ENCODE data around the gene PAEP.
"Not testable (repeated sequence)": the region's sequence is repeated elsewhere in the genome, so short reads cannot be mapped to it uniquely, and the experiment has no call there.

Gene PAEP

DNA sequence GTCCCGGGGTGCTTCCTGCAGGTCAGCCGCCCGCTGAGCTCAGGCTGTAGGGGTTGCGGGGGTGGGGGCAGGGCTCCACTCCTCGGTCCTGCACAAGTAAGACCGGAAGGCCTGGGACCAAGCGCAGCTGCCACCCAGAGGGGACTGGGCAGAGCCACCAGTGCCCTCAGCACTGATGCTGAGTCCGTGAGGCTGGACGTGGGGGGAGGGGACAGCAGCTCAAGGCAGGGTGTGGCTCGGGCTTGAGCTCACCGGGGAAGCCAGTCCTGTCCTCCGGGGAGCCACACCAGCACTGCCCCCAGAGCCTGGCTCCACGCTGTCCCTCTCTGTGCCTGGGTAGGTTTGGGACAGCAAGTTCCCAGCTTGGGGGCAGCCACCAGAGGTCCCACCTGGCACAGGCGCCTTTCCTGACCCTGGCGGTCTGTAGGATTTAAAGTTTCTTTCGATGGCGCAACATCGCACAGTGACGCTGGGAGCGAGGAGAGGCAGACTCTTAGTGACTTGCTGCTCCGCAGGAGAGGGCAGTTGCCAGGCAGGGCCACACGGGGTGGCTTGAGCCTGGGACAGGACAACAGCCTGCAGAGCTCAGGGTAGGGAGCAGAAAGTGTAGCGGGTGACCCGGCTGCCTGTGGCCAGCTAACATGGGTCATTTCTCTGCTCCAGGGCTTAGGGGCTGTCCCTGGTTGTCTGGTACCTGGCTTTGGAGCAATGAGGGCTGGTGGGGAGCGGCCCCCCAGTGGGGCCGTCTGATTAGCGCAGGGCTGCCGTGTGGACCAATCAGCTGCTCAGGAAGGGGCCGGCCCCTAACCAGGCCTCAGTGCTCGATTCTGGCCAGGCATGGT lies 34.6 kb upstream of the PAEP start:
- Histone ChIP-seq H3K4me1 (ENCODE audit: control insufficient read depth, insufficient read depth, low read length) (peaks cover 26% of the 10 kb centered on the region), H3K36me3 (ENCODE audit: control insufficient read depth, insufficient read depth, low read length) (no peaks in the 10 kb centered on the region), H3K4me3 (ENCODE audit: low read depth, low read length) (peak overlapping the region; percentile 18; the same call in 1 of the 2 replicates), H3K27ac (ENCODE audit: low read depth, low read length) (no peak overlapping the region), H3K9ac (ENCODE audit: low read length) (no peak overlapping the region), H3K9me3 (ENCODE audit: control insufficient read depth, insufficient read depth, low read depth, low read length) (no peaks in the 10 kb centered on the region), H3K27me3 (ENCODE audit: control insufficient read depth, insufficient read depth, low read length) (no peaks in the 10 kb centered on the region; the same call in 1 of the 2 replicates)

GRCh38 chr9:135528842-135529435 lies 32.6 kb upstream of the PAEP start:
- H3K9ac ChIP-seq (ENCODE audit: low read length); H3K36me3 ChIP-seq (ENCODE audit: control insufficient read depth, insufficient read depth, low read length); H3K27me3 ChIP-seq (ENCODE audit: control insufficient read depth, insufficient read depth, low read length); H3K9me3 ChIP-seq (ENCODE audit: control insufficient read depth, insufficient read depth, low read depth, low read length); H3K4me3 ChIP-seq (ENCODE audit: low read depth, low read length); H3K27ac ChIP-seq (ENCODE audit: low read depth, low read length): not testable (repeated sequence)
- peaks cover 12% of the 10 kb centered on the region for H3K4me1 ChIP-seq (ENCODE audit: control insufficient read depth, insufficient read depth, low read length)

GRCh38 chr9:135530146-135530545 lies 31.4 kb upstream of the PAEP start:
- no peak overlapping the region for H3K4me3 ChIP-seq (ENCODE audit: low read depth, low read length)
- no peak overlapping the region for H3K9ac ChIP-seq (ENCODE audit: low read length)
- no peaks in the 10 kb centered on the region for H3K36me3 ChIP-seq (ENCODE audit: control insufficient read depth, insufficient read depth, low read length)

DNA sequence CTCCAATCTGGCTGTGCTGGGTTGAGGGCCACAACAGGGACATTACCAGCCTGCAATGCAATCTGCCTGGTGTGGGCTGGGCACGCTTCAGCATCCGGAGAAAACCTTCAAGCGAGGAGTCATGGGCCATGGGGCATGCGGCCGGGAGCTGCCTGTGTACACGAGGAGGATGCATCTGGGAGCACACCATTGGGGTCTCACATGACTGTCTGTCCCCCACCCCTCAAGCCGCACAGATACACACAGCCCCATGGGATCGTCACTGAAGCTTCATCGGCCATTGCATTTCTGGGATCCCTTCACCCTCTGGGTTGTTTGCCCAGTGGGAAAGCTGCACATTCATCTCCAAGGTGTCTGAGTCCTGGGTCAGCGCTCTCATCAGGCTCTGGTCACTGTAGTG lies 30.5 kb upstream of the PAEP start:
- Histone ChIP-seq H3K4me3 (ENCODE audit: low read depth, low read length) (no peak overlapping the region), H3K27ac (ENCODE audit: low read depth, low read length) (no peak overlapping the region)

More at GRCh38 chr9:135530146-135530545, 31.4 kb upstream of the PAEP start:
- Histone ChIP-seq H3K27ac (ENCODE audit: low read depth, low read length) (no peak overlapping the region), H3K4me1 (ENCODE audit: control insufficient read depth, insufficient read depth, low read length) (peaks cover 17% of the 10 kb centered on the region), H3K27me3 (ENCODE audit: control insufficient read depth, insufficient read depth, low read length) (no peaks in the 10 kb centered on the region; the same call in 1 of the 2 replicates), H3K9me3 (ENCODE audit: control insufficient read depth, insufficient read depth, low read depth, low read length) (no peaks in the 10 kb centered on the region)

GRCh38 chr9:135533113-135533512 lies 28.4 kb upstream of the PAEP start:
- Histone ChIP-seq H3K27ac (ENCODE audit: low read depth, low read length) (no peak overlapping the region), H3K9ac (ENCODE audit: low read length) (no peak overlapping the region), H3K4me3 (ENCODE audit: low read depth, low read length) (no peak overlapping the region), H3K4me1 (ENCODE audit: control insufficient read depth, insufficient read depth, low read length) (peaks cover 8% of the 10 kb centered on the region; the same call in 1 of the 2 replicates), H3K9me3 (ENCODE audit: control insufficient read depth, insufficient read depth, low read depth, low read length) (no peaks in the 10 kb centered on the region), H3K36me3 (ENCODE audit: control insufficient read depth, insufficient read depth, low read length) (no peaks in the 10 kb centered on the region), H3K27me3 (ENCODE audit: control insufficient read depth, insufficient read depth, low read length) (peaks cover 3% of the 10 kb centered on the region; the same call in 1 of the 2 replicates)

More for the DNA sequence above, 30.5 kb upstream of the PAEP start:
- H3K4me1 ChIP-seq (ENCODE audit: control insufficient read depth, insufficient read depth, low read length), result peaks cover 17% of the 10 kb centered on the region
- H3K9me3 ChIP-seq (ENCODE audit: control insufficient read depth, insufficient read depth, low read depth, low read length), result no peaks in the 10 kb centered on the region
- H3K27me3 ChIP-seq (ENCODE audit: control insufficient read depth, insufficient read depth, low read length), result no peaks in the 10 kb centered on the region; the same call in 1 of the 2 replicates
- H3K36me3 ChIP-seq (ENCODE audit: control insufficient read depth, insufficient read depth, low read length), result no peaks in the 10 kb centered on the region
- H3K9ac ChIP-seq (ENCODE audit: low read length), result no peak overlapping the region

GRCh38 chr9:135533674-135534073 lies 27.9 kb upstream of the PAEP start:
- Histone ChIP-seq H3K4me3 (ENCODE audit: low read depth, low read length) (no peak overlapping the region), H3K9ac (ENCODE audit: low read length) (no peak overlapping the region), H3K27ac (ENCODE audit: low read depth, low read length) (no peak overlapping the region), H3K4me1 (ENCODE audit: control insufficient read depth, insufficient read depth, low read length) (peaks cover 8% of the 10 kb centered on the region; the same call in 1 of the 2 replicates), H3K9me3 (ENCODE audit: control insufficient read depth, insufficient read depth, low read depth, low read length) (no peaks in the 10 kb centered on the region), H3K36me3 (ENCODE audit: control insufficient read depth, insufficient read depth, low read length) (no peaks in the 10 kb centered on the region), H3K27me3 (ENCODE audit: control insufficient read depth, insufficient read depth, low read length) (peaks cover 3% of the 10 kb centered on the region; the same call in 1 of the 2 replicates)

- not testable (repeated sequence) for H3K27ac ChIP-seq (ENCODE audit: low read depth, low read length); H3K4me3 ChIP-seq (ENCODE audit: low read depth, low read length); H3K4me1 ChIP-seq (ENCODE audit: control insufficient read depth, insufficient read depth, low read length); H3K9ac ChIP-seq (ENCODE audit: low read length); H3K36me3 ChIP-seq (ENCODE audit: control insufficient read depth, insufficient read depth, low read length); H3K27me3 ChIP-seq (ENCODE audit: control insufficient read depth, insufficient read depth, low read length); H3K9me3 ChIP-seq (ENCODE audit: control insufficient read depth, insufficient read depth, low read depth, low read length)
Measured at GRCh38 chr9:135534192-135534711, 27.3 kb upstream of the PAEP start.

DNA sequence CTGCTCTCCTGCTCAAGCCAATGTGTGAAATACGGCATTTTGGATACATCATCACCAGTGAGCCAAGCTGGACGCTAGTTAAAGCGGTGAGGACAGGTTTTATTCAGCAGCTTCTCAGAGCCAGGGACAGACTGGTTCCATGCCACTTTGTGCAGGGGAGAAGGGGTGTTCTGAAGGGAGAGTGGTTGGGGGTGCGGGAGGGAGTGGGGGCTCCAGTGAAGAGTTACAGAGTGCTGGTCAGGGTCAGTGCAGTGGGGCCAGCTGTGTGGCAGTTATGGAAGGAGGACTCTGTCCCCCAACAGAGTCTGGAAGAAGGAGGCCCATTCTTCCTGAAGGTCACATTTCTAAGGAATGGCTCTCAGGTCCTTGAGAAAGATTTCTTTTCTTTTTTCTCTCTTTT lies 26.7 kb upstream of the PAEP start:
- not testable (repeated sequence) for H3K4me1 ChIP-seq (ENCODE audit: control insufficient read depth, insufficient read depth, low read length); H3K4me3 ChIP-seq (ENCODE audit: low read depth, low read length); H3K36me3 ChIP-seq (ENCODE audit: control insufficient read depth, insufficient read depth, low read length); H3K27ac ChIP-seq (ENCODE audit: low read depth, low read length); H3K27me3 ChIP-seq (ENCODE audit: control insufficient read depth, insufficient read depth, low read length); H3K9me3 ChIP-seq (ENCODE audit: control insufficient read depth, insufficient read depth, low read depth, low read length); H3K9ac ChIP-seq (ENCODE audit: low read length)

- not testable (repeated sequence) for H3K36me3 ChIP-seq (ENCODE audit: control insufficient read depth, insufficient read depth, low read length); H3K9ac ChIP-seq (ENCODE audit: low read length); H3K27ac ChIP-seq (ENCODE audit: low read depth, low read length); H3K9me3 ChIP-seq (ENCODE audit: control insufficient read depth, insufficient read depth, low read depth, low read length); H3K4me3 ChIP-seq (ENCODE audit: low read depth, low read length); H3K27me3 ChIP-seq (ENCODE audit: control insufficient read depth, insufficient read depth, low read length); H3K4me1 ChIP-seq (ENCODE audit: control insufficient read depth, insufficient read depth, low read length)
Measured at GRCh38 chr9:135535631-135536030, 25.9 kb upstream of the PAEP start.

GRCh38 chr9:135536216-135536615 lies 25.3 kb upstream of the PAEP start:
- H3K4me3 ChIP-seq (ENCODE audit: low read depth, low read length), result no peak overlapping the region

DNA sequence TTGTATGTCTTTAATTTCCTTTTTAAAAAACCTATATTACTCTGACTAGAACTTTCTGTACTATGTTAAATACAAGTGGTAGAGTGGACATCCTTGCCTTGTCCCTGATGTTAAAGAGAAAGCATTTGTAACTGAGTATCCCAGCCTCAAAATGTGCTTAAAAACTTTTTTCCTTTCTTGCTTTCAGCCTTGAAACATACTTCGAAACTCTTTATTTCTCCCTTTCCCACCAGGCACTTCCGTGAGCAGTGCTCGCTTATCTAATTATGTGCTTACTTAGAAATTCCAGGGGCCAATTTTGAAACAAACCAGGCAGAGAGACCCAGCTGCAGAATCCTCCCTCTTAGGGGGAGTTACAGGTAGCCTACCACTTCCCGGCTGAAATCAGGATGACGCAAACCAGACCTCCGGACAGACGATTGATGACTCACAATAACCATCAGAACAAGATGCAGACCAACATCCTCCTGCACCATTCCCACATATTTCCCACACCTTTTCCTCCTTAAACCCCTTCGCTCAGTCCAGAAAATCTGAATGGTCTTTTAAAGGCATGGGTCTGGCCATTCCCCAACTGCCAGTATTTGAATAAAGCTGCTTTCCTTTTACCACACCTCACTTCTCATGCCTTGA lies 18.2 kb upstream of the PAEP start:
- H3K36me3 ChIP-seq (ENCODE audit: control insufficient read depth, insufficient read depth, low read length); H3K27me3 ChIP-seq (ENCODE audit: control insufficient read depth, insufficient read depth, low read length); H3K9me3 ChIP-seq (ENCODE audit: control insufficient read depth, insufficient read depth, low read depth, low read length); H3K4me1 ChIP-seq (ENCODE audit: control insufficient read depth, insufficient read depth, low read length); H3K4me3 ChIP-seq (ENCODE audit: low read depth, low read length); H3K9ac ChIP-seq (ENCODE audit: low read length); H3K27ac ChIP-seq (ENCODE audit: low read depth, low read length): not testable (repeated sequence)

More at GRCh38 chr9:135536216-135536615, 25.3 kb upstream of the PAEP start:
- H3K36me3 ChIP-seq (ENCODE audit: control insufficient read depth, insufficient read depth, low read length), result no peaks in the 10 kb centered on the region
- H3K27ac ChIP-seq (ENCODE audit: low read depth, low read length), result no peak overlapping the region
- peaks cover 7% of the 10 kb centered on the region; the same call in 1 of the 2 replicates for H3K27me3 ChIP-seq (ENCODE audit: control insufficient read depth, insufficient read depth, low read length)
- no peaks in the 10 kb centered on the region for H3K9me3 ChIP-seq (ENCODE audit: control insufficient read depth, insufficient read depth, low read depth, low read length)
- peaks cover 8% of the 10 kb centered on the region; the same call in 1 of the 2 replicates for H3K4me1 ChIP-seq (ENCODE audit: control insufficient read depth, insufficient read depth, low read length)
- no peak overlapping the region for H3K9ac ChIP-seq (ENCODE audit: low read length)

All from HUES6 (cell line).